Muscle of leg (tissue), 11 donors: ENCODE measurements around the gene YTHDF1. TPM values are rescaled to one million over a fixed set of nuclear protein-coding genes. Genes with fewer than 3 reads are reported as not detected.
"Not testable (repeated sequence)": the region's sequence is repeated elsewhere in the genome, so short reads cannot be mapped to it uniquely, and the experiment has no call there.

ENCODE experiments used
- DNase-seq: peaks from one replicate; pipeline ENCODE4 v3.0.0; 2013
- H3K27ac ChIP-seq: one replicate; pipeline ENCODE4 v1.5.1; 2013; ENCODE audit warnings: mild to moderate bottlenecking, low read length, control low read depth
- H3K27me3 ChIP-seq: one replicate; pipeline ENCODE4 v1.6.1; 2013; ENCODE audit warnings: low read length; ENCODE audit not compliant: control insufficient read depth, insufficient read depth
- H3K36me3 ChIP-seq: one replicate; pipeline ENCODE4 v1.6.1; 2013; ENCODE audit warnings: low read length; ENCODE audit not compliant: control insufficient read depth, insufficient read depth
- H3K4me1 ChIP-seq: one replicate; pipeline ENCODE4 v1.6.1; 2013; ENCODE audit warnings: low read length; ENCODE audit not compliant: control insufficient read depth, insufficient read depth
- H3K4me3 ChIP-seq: one replicate; pipeline ENCODE4 v1.5.1; 2013; ENCODE audit warnings: low read length, control low read depth
- H3K9me3 ChIP-seq: replicated peaks from 2 replicates; pipeline ENCODE4 v1.6.1; 2013; ENCODE audit warnings: low read depth, low read length; ENCODE audit not compliant: control insufficient read depth
- WGBS: methylation state at CpG from one replicate; pipeline ENCODE4 v1.1.5; 2013; ENCODE audit warnings: missing lambda C conversion rate; ENCODE audit not compliant: insufficient coverage; 5-methylcytosine and 5-hydroxymethylcytosine counted together
- polyA plus RNA-seq, 8 donors: library from polyadenylated mRNA; unstranded; fragments of 120-200 nt; gene quantifications; one replicate each; pipeline versions ENCODE4 v1.2.1 to v1.2.3, GENCODE V29; 2013; ENCODE audit warnings: inconsistent platforms in 1 of 8, low replicate concordance in 1 of 8; ENCODE audit not compliant: insufficient read length in 8 of 8, insufficient read depth in 1 of 8
- total RNA-seq: library from RNA; stranded (reverse); fragments of 120-200 nt; gene quantifications from one replicate; pipeline ENCODE4 v1.2.4, GENCODE V29; 2013

The YTHDF1 gene
- total and polyA plus RNA-seq, 9 donors, result 16.8 to 34.7 (median 28.4) TPM

DNA sequence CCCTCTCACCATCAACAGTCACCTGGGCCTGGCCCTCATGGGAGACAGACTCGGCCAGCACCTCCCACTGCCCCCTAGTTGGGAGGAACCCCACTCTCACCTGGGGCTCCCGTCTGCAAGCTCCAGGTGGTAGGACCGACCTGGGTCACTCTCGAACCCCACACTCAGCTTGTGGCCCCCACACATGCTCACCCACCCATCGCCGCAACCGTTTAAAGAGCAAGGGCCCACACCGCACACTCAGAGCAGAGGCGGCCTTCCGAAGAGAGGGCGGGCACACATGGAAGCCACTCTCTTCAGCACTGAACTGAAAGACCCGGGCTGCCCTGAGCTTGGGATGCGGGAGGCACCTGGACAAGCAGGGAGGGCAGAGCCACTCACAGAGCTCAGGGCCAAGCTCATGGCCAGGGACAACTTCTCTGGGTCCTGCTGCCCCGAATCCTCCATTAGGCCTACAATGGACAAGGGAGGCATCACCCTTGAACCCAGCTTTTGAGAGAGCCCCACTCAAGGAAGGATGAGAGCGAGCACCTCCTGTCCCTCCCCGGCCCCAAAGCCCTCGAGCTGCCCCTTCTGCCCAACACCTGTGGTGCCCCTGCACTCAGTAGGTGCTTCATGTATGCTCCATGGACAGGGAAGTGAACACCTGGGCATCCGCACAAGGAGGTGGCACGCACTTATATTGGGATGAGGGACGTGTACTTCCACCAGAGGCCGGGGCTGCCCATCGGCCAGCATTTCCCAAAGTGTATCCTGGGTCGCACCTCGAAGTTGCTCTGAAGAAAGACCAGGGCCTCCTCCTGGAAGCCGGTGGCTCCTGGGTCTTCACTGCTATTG is 50.4 kb downstream of the YTHDF1 start:
- H3K4me3 ChIP-seq, result no peak overlapping the region
- peaks cover 37% of the 10 kb centered on the region for H3K27me3 ChIP-seq
- 86% methylated on average over 20 of the region's 25 CpGs for WGBS
- no peaks in the 10 kb centered on the region for H3K9me3 ChIP-seq
- H3K4me1 ChIP-seq, result no peaks in the 10 kb centered on the region
- H3K36me3 ChIP-seq, result no peaks in the 10 kb centered on the region
- H3K27ac ChIP-seq, result no peak overlapping the region
- no peak for DNase-seq

DNA sequence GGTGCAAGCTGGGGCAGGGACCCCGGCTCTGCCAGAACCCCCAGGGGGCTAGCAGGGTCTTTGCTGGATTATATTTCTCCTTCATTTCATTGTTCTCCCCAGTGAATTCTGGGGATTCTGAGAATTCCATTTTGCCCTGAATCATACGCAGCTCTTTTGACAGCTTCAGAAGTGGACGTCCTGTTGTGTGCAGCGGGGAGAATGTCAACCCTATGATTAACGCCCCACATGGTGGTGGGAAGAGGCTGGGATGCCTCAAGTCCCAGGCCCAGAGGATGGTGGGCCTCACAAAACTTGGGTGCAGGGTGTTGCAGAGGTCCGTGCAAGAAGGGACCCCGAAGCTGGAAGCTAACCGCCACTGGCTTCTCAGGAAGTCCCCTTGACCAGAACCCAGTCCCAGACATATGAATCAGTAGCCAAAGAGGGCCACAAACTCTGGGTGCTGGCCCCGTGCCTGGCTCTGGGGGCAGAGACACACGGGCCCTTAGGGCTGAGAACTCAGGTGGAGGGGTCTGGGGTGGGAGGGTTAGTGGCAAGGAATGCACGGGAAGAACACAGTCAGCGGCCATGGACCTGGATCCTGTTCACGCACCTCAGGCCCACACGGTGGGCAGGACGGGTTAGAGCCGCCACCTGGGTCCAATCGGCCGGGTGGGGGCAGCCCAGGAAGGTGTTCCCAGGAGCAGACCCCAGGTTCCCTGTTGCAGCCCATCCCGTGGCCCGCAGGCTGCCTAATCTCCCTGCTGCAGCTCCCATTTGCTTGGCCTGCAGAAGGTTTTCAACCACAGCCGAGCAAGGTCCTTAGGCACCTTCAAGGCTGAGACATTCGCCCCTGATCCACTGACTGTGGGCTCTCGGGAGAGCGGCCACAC is 51.2 kb downstream of the YTHDF1 start:
- WGBS, result 72% methylated on average over 23 of the region's 24 CpGs
- Histone ChIP-seq H3K27me3 (peaks cover 32% of the 10 kb centered on the region), H3K4me3 (no peak overlapping the region), H3K36me3 (no peaks in the 10 kb centered on the region), H3K9me3 (no peaks in the 10 kb centered on the region), H3K4me1 (no peaks in the 10 kb centered on the region), H3K27ac (no peak overlapping the region)
- DNase-seq, result no peak

- no peak overlapping the region for H3K27ac ChIP-seq
- peaks cover 25% of the 10 kb centered on the region for H3K27me3 ChIP-seq
- no peaks in the 10 kb centered on the region for H3K36me3 ChIP-seq
- WGBS, result 44% methylated on average over 15 of the region's 17 CpGs
- no peak overlapping the region for H3K4me3 ChIP-seq
- DNase-seq, result no peak
- no peaks in the 10 kb centered on the region for H3K9me3 ChIP-seq
- H3K4me1 ChIP-seq, result no peaks in the 10 kb centered on the region
Observed at GRCh38 chr20:63163596-63164483, 52.1 kb downstream of the YTHDF1 start.

GRCh38 chr20:63163171-63163570 is 52.8 kb downstream of the YTHDF1 start:
- DNase-seq, result no peak
- Histone ChIP-seq H3K4me1 (no peaks in the 10 kb centered on the region), H3K9me3 (no peaks in the 10 kb centered on the region), H3K27ac (no peak overlapping the region), H3K36me3 (no peaks in the 10 kb centered on the region), H3K4me3 (no peak overlapping the region), H3K27me3 (peaks cover 25% of the 10 kb centered on the region)
- WGBS, result 75% methylated on average over 2 of the region's 6 CpGs

DNA sequence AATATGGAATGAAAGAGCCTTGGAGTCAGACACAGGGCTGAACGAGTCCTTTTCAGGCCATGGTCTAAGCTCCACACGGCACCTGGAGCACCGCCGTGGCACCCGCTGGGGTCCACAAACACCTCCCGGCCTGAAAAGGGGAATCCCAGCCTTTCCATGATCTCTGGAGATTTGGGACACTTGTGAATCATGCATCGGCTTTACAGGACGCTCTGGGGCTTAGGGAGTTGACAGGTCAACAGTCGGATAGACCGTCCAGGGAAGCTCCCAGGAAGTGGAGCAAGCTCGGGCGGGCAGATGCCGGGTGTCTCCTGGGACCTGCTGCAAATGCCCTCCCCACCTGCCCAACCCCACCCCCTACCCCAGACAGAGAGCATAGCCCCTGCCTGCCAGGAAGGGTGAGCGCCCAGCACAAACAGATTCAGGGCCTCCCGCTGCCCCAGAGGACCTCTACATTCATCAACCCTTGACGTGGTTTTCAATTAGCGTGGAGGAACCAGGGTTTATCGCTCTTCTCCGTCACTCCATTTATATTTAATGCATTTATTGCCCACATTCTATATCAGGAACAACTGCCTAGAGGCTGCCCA is 53.6 kb downstream of the YTHDF1 start:
- Histone ChIP-seq H3K27me3 (peaks cover 25% of the 10 kb centered on the region), H3K27ac (no peak overlapping the region), H3K4me1 (no peaks in the 10 kb centered on the region), H3K9me3 (no peaks in the 10 kb centered on the region), H3K4me3 (no peak overlapping the region), H3K36me3 (no peaks in the 10 kb centered on the region)
- 83% methylated on average over 17 of the region's 19 CpGs for WGBS
- no peak for DNase-seq

DNA sequence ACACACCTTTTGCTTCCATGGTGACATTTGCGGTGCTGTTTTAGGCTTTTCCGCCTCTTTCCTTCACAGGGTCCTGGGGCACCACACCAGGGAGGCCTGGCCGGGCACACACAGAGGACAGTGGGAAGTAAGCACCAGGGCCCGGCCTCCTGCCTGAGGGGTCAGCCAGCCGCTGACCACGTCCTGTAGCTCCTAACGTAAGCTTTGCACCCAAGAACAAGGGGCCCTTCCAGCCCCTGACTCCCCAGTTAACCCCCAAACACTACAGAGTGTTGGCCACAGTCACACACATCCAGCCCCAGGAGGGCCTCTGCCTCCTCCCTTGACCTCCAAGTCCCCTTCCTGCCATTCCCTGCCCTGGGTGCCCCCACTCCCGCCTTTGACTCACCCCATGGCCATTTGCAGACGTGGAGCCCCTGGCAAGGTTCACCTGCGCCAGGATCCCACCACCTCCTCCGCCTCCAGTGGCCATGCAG is 54.7 kb downstream of the YTHDF1 start:
- Histone ChIP-seq H3K4me1 (peaks cover 2% of the 10 kb centered on the region), H3K9me3 (no peaks in the 10 kb centered on the region), H3K27ac (no peak overlapping the region), H3K36me3 (no peaks in the 10 kb centered on the region), H3K27me3 (peaks cover 29% of the 10 kb centered on the region), H3K4me3 (no peak overlapping the region)
- 80% methylated on average over 10 of the region's 11 CpGs for WGBS
- DNase-seq, result no peak

GRCh38 chr20:63160641-63161175 is 55.2 kb downstream of the YTHDF1 start:
- Histone ChIP-seq H3K36me3 (no peaks in the 10 kb centered on the region), H3K27me3 (peaks cover 31% of the 10 kb centered on the region), H3K4me1 (peaks cover 7% of the 10 kb centered on the region), H3K4me3 (no peak overlapping the region), H3K9me3 (no peaks in the 10 kb centered on the region), H3K27ac (no peak overlapping the region)
- no peak for DNase-seq
- WGBS, result 77% methylated on average over 9 of the region's 10 CpGs

DNA sequence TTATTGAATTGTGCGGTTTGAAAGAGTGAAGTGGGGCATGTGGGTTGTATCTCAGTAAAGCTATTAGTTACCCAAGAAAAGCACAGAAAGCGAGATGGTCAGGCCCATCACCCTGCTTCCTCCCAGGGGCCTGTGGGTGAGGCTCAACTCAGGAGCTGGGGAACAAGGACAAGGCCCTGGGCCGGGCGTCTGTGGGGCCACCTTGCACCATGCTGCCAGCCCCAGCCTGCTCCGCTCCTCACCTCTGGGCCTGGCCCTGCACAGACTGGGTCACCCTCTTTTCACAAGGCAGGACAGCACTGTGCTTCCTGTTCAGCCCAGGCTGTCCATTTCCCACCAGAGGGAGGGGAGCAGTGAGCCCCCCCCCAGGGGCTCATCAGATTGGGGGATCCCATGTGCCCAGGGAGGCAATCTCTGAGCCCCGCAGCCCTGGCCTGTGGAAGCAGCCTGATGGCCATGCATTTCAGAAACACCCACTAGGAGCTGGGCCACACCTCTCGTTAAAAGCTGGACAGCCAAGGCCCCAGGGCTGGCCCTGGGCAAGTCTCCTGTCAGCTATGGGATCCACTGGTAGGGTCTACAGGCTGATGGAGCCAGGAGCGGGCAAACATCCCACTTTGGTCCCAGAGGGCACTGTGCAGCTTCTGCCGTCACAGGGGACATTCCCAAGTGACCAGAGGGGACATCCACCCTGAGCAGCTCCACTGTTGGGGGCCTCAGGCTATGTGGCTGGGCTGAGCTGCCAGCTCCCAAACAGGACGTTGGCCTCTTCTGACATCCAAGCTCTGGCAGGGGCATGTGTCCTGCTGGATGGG is 55.9 kb downstream of the YTHDF1 start:
- Histone ChIP-seq H3K27ac (no peak overlapping the region), H3K27me3 (peaks cover 36% of the 10 kb centered on the region), H3K4me3 (no peak overlapping the region), H3K4me1 (peaks cover 14% of the 10 kb centered on the region), H3K36me3 (no peaks in the 10 kb centered on the region), H3K9me3 (no peaks in the 10 kb centered on the region)
- 63% methylated on average over 9 of the region's 10 CpGs for WGBS
- no peak for DNase-seq

GRCh38 chr20:63159251-63159650 is 56.7 kb downstream of the YTHDF1 start:
- H3K36me3 ChIP-seq, DNase-seq, H3K4me3 ChIP-seq, H3K9me3 ChIP-seq, H3K27ac ChIP-seq: not testable (repeated sequence)
- WGBS, result 83% methylated on average over 12 of the region's 20 CpGs
- peaks cover 40% of the 10 kb centered on the region for H3K27me3 ChIP-seq
- H3K4me1 ChIP-seq, result peaks cover 14% of the 10 kb centered on the region
